HL-60 (cell line): ENCODE measurements around the gene TNPO1.
"Not testable (repeated sequence)": the region's sequence is repeated elsewhere in the genome, so short reads cannot be mapped to it uniquely, and the experiment has no call there.

Source experiments
- DNase-seq, 2 experiments: peaks; one replicate each; pipeline ENCODE4 v3.0.0-alpha.2; 2010 to 2020; ENCODE audit warnings: low read depth in 1 of 2, low spot score in 1 of 2
- H3K27ac ChIP-seq: fragments of 250-450 bp; sonication (Bioruptor Pico); replicated peaks from 2 replicates; pipeline ENCODE4 v1.5.1; 2020; ENCODE audit warnings: mild to moderate bottlenecking, moderate library complexity
- H3K27me3 ChIP-seq: fragments of 250-450 bp; sonication (Bioruptor Pico); 2 replicates; pipeline ENCODE4 v1.5.1; 2021; ENCODE audit warnings: mild to moderate bottlenecking, moderate library complexity; ENCODE audit not compliant: insufficient read depth, poor library complexity, severe bottlenecking
- H3K4me3 ChIP-seq: replicated peaks from 2 replicates; pipeline ENCODE4 v1.5.1; 2011; ENCODE audit warnings: mild to moderate bottlenecking, control low read depth, low read length; ENCODE audit not compliant: insufficient read depth
- CTCF ChIP-seq: IDR thresholded peaks from one replicate; pipeline ENCODE4 v1.5.1; 2011; ENCODE audit warnings: low read length, control low read depth, inconsistent platforms; ENCODE audit not compliant: insufficient read depth
- GABPA ChIP-seq: IDR thresholded peaks from 2 replicates; pipeline ENCODE4 v1.6.1; 2012; ENCODE audit warnings: low read depth
- POLR2AphosphoS5 ChIP-seq: IDR thresholded peaks from 2 replicates; pipeline ENCODE4 v1.6.1; 2012; ENCODE audit warnings: low read depth
- SPI1 ChIP-seq: IDR thresholded peaks from 2 replicates; pipeline ENCODE4 v1.6.1; 2012; ENCODE audit warnings: low read depth, mild to moderate bottlenecking, borderline replicate concordance
- TF ChIP-seq, protein P1 (sequence below): IDR thresholded peaks from 2 replicates; pipeline ENCODE4 v1.6.1; 2012; ENCODE audit warnings: low read depth; ENCODE audit not compliant: insufficient replicate concordance

Gene TNPO1

GRCh38 chr5:72799721-72800120 lies 16.7 kb upstream of the TNPO1 start:
- H3K27ac ChIP-seq = no peak overlapping the region
- no peak for DNase-seq
- no peaks in the 10 kb centered on the region for H3K27me3 ChIP-seq
- no peak overlapping the region for H3K4me3 ChIP-seq
- TF ChIP-seq GABPA = no peak
- TF ChIP-seq, protein P1, sequence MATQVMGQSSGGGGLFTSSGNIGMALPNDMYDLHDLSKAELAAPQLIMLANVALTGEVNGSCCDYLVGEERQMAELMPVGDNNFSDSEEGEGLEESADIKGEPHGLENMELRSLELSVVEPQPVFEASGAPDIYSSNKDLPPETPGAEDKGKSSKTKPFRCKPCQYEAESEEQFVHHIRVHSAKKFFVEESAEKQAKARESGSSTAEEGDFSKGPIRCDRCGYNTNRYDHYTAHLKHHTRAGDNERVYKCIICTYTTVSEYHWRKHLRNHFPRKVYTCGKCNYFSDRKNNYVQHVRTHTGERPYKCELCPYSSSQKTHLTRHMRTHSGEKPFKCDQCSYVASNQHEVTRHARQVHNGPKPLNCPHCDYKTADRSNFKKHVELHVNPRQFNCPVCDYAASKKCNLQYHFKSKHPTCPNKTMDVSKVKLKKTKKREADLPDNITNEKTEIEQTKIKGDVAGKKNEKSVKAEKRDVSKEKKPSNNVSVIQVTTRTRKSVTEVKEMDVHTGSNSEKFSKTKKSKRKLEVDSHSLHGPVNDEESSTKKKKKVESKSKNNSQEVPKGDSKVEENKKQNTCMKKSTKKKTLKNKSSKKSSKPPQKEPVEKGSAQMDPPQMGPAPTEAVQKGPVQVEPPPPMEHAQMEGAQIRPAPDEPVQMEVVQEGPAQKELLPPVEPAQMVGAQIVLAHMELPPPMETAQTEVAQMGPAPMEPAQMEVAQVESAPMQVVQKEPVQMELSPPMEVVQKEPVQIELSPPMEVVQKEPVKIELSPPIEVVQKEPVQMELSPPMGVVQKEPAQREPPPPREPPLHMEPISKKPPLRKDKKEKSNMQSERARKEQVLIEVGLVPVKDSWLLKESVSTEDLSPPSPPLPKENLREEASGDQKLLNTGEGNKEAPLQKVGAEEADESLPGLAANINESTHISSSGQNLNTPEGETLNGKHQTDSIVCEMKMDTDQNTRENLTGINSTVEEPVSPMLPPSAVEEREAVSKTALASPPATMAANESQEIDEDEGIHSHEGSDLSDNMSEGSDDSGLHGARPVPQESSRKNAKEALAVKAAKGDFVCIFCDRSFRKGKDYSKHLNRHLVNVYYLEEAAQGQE = no peak
- TF ChIP-seq SPI1 = no peak
- TF ChIP-seq CTCF = no peak
- TF ChIP-seq POLR2AphosphoS5 = no peak

GRCh38 chr5:72808637-72809036 lies 7.8 kb upstream of the TNPO1 start:
- not testable (repeated sequence) for DNase-seq, H3K27me3 ChIP-seq, H3K4me3 ChIP-seq, H3K27ac ChIP-seq

DNA sequence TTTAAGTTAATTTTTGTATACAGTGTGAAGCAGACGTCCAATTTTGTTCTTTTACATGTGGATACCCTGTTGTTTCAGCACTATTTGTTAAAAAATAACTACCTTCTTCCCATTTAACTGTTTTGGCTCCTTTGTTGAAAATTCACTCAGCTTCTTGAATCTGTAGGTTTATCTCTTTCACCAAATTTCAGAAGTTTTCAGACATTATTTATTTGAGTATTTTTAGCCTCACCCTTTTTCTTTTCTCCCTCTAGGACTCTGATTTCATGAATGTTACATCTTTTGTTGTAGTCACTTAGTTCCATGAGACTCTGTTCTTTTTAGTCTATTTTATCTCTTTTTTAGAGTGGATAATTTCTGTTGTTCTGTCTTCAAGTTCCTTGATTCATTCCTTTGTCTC lies 4.6 kb upstream of the TNPO1 start:
- TF ChIP-seq POLR2AphosphoS5 = no peak
- no peak for TF ChIP-seq CTCF
- no peak for TF ChIP-seq SPI1
- TF ChIP-seq, protein P1 = no peak
- no peak for TF ChIP-seq GABPA
- Histone ChIP-seq H3K4me3 (no peak overlapping the region), H3K27ac (no peak overlapping the region), H3K27me3 (no peaks in the 10 kb centered on the region)
- no peak for DNase-seq

GRCh38 chr5:72812488-72812887 lies 4.0 kb upstream of the TNPO1 start:
- Histone ChIP-seq H3K27ac (no peak overlapping the region), H3K4me3 (no peak overlapping the region), H3K27me3 (no peaks in the 10 kb centered on the region)
- DNase-seq = peak in 1 of 2 experiments; percentile 65
- TF ChIP-seq SPI1 = peak; percentile 69
- TF ChIP-seq GABPA = no peak
- TF ChIP-seq, protein P1 = no peak
